Bone marrow (tissue), 2 donors: ENCODE measurements around the gene SLC6A5.

Experiments used
- DNase-seq, 2 donors: peaks; one replicate each; lab custom pipeline; 2025; lab: John Stamatoyannopoulos, UW

Gene SLC6A5

DNA sequence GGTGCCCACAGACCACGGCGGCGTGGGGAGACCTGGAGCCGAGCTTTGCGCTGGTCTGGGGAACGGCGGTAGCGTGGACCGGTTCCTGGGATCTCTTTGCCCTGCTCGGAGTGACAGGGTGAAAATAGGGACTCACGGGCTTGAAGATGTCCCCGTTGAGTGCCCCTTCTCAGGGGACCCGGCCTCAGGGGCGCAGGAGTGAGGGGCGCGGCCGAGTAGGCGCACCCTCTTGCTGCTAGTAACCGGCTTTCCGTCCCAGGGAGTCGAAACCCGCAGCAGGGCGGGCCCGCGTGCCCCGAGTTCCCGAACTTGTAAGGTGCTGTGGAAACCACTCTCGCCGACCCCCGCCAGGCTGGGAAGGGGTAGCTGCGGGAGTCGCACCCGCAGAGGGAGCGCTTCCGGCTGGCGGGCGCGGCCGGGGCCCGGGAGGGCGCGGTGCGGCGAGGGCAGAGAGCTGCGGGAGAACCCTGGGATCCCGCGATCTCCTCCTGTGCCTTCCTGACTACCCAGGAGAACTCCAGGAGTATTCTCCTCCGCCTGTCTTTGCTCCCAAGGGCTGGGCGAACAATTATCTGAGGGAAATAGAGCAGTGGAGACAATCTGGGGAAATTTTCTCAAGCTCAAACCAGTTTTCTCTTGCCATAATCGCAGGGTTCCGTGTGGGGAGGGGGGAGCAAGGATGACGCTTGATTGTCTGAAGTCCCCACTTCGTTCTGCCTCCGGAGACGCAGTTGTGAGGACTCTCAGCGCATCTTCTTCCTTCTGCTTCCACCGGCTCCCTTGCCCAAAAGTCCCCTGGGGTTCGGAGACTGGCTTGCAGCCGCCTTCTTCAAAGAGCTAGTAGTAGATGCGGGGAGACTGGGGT, 70.6 kb downstream of the SLC6A5 start:
- no peak for DNase-seq

DNA sequence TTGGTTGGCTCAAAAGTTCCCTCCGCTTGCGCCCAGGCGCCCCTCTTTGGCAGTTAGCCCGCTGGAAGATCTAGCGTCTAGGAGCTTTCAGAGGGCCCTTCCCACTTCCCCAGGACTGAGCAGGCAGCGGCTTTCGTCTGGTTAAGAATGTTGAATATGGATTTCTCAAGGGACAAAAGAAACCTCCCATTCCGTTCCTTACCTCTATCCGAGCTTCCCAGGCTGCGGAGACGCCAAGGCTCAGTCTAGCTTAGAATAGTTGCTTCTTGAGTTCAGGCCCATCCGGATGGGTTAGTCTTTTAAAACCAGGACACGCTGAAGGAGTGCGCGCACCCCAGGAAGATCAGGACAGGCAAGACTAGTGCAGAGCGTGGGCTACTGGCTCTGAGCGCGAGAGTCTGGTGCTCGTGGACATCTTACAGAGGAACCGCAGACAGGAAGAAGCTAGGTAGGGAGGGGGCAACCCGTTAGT, 71.6 kb downstream of the SLC6A5 start:
- no peak for DNase-seq

DNA sequence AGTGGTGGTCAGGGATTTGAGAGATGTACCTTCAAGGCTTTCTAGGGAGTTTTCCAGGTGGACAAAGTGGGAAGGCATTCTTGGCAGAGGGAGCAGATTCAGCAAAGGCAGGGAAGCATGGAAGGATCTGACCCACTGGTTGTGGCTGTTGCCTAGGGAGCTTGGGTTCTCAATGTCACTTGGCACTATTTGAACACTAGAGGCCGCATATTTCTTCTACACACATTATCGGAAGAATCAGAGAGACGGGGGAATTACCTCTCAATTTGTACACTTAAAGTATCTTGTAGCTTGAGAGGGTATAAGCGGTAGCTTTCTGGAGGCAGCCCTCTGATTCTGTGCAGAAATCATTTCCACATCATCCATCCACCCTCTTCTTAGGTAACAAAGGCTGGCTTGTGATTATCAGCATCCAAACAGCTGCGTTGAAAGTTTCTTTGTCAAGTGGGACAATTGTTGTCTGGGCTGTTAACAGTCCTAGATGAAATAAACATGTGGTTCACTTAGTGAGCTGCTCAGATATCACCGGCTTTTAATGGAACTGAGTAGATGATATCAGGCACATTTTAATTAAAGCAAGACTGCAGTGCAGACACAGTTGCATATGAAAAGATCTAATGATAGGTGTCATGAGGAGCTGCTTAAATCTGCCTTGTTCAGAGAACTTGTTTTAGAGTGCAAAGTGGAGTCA, 72.6 kb downstream of the SLC6A5 start:
- DNase-seq: no peak

DNA sequence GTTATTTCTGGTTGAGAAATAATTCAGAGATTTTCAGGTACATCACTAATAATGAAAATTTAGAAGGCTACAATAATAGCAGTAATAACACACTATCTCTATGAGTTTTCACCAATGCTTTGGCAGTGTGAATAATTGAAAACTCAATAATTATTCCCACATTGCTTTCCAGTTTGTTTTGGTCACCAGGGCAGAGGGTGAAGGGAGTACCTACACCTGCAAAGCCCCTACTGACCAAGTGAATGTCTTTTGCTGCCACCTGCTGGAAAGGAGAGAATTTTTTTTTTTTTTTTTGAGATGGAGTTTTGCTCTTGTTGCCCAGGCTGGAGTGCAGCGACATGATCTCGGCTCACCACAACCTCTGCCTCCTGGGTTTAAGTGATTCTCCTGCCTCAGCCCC, 73.2 kb downstream of the SLC6A5 start:
- no peak for DNase-seq

DNA sequence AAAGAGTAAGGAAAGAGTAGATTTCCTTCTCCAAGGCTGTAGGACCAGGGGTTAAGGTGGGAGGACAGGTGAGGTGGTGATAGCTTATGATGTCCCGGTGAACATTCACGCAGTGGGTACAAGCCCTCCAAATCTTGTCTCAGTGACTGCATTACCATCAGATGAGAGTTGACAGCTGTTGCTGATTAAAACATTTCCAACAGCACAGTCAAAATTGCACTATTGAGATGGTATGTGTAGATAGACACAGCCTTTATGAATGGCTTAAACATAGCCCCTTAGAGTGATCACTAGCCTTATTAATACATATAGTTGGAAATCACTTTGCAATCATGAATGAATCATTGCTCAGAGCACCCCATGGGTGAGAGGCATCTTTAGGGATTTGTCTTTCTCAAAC, 77.2 kb downstream of the SLC6A5 start:
- no peak for DNase-seq

DNA sequence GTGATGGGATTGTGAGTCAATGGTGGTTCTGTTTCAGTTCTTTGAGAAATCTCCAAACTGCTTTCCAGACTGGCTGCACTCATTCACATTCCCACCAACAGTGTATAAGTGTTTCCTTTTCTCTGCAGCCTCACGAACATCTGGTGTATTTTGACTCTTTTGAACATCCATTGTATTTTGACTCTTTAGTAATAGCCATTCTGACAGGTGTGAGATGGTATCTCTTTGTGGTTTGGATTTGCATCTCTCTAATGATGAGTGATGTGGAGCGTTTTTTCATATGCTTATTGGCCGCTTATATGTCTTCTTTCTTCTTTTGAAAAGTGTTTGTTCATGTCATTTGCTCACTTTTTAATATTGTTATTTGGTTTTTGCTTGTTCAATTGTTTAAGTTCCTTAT, 89.4 kb downstream of the SLC6A5 start:
- no peak for DNase-seq

DNA sequence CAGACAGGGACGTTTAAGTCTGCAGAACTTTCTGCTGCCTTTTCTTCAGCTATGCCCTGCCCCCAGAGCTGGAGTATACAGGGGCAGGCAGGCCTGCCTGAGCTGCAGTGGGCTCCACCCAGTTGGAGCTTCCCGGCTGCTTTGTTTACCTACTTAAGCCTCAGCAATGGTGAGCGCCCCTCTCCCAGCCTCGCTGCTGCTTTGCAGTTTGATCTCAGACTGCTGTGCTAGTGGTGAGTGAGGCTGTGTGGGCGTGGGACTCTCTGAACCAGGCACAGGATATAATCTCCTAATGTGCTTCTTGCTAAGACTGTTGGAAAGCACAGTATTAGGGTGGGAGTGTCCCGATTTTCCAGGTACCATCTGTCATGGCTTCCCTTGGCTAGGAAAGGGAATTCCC, 108.5 kb downstream of the SLC6A5 start:
- DNase-seq: no peak
